ENCODE results near the gene CAVIN1. TPM values are rescaled to one million over a fixed set of nuclear protein-coding genes. Genes with fewer than 3 reads are reported as not detected.
A peak's percentile ranks its signal among the peaks of the same experiment; 100 is the strongest.
"Not testable (repeated sequence)": the region's sequence is repeated elsewhere in the genome, so short reads cannot be mapped to it uniquely, and the experiment has no call there.

The CAVIN1 gene
- polyA plus RNA-seq, 10 donors = 231 to 303 (median 258) TPM

DNA sequence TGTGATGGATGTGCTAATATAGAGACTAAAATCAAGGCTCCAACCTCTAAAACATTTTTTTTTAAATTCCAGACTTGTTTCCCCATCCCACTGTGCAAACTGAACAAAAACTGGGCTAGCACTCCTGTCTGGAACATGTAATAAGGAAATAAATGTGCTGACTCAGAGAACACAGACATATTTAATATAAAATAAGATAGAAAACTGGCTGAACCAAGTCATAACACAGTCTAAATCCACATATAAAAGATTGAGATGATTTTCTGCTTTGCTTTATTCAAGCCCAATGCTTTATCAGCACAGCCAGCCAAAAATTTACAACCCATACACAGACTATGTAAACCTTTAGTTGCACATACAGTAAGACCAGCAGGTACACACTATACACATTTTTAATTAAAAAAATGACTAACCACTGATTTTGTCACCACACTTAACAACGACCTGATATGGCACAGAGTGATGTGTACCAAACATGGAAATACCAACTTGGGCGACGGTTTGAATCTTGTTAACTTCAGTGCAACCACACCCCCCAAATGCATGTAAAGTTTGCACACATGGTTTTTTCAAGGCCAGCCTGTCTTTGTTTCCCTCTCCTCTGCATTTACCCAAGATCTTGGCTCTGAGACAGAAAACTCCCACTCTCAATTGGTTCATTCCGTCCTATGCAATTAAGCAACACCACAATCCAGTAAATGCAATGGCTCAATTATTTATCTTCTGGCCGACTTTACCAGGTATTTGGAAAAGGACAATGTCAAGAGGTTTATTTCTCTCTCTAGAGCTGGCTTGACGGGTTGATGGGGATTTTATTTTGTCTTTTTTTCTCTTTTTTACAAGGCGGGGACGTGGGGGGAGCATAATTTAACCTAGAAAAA, 36.0 kb downstream of the CAVIN1 start:
- peak in 2 of 3 donors; percentile 52 to 76 for DNase-seq

- no peak for DNase-seq
These were observed 41.2 kb downstream of the CAVIN1 start for GRCh38 chr17:42381898-42382297.

DNA sequence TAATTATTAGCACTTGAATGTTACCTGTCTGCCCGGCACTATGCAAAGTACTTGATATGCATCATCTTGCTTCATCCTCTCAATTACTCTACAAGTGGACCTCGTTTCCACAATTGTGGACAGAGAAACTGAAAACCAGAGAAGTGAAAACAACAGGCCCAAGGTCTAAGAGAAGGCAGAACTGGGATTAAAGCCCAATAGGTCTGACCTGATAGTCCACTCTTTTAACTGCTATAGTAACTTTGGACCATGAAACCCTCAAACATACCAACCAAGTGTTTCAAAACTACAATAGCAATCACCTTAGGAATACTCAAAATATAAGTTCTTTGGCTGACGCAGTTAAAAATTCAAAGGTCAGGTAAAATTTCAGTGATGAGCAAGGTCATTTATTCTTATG, 42.1 kb downstream of the CAVIN1 start:
- no peak for DNase-seq

GRCh38 chr17:42378959-42379594, 44.0 kb downstream of the CAVIN1 start:
- peak in 2 of 3 donors; percentile 69 to 84 for DNase-seq

DNA sequence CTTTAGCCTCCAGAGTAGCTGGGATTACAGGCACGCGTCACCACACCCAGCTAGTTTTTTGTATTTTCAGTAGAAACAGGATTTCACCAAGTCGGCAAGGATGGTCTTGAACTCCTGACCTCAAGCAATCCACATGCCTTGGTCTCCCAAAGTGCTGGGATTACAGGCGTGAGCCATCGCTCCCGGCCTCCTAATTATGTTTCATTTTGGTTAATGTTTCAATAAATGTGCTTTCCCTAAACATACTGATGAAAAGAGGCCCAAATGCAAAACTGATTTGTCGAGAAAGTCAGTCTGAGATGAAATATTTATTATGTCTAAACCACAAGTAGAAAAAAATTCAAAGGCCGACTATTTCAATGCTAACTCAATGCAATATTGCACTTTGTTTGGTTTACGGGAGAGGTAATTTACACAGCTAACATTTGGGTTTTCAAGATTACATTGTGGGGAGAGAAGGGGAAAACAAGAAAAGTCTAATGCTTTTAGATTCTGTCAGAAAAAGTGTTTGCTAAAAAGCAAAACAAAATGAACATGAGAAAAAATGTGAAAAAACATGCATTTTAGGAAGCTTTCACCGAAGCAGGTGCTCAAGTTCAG, 44.6 kb downstream of the CAVIN1 start:
- DNase-seq = no peak

- DNase-seq = no peak
These were observed 49.2 kb downstream of the CAVIN1 start for GRCh38 chr17:42373896-42374295.

GRCh38 chr17:42372142-42372541, 50.9 kb downstream of the CAVIN1 start:
- no peak for DNase-seq

- DNase-seq = not testable (repeated sequence)
These were observed 54.1 kb downstream of the CAVIN1 start for GRCh38 chr17:42368797-42369561.

DNA sequence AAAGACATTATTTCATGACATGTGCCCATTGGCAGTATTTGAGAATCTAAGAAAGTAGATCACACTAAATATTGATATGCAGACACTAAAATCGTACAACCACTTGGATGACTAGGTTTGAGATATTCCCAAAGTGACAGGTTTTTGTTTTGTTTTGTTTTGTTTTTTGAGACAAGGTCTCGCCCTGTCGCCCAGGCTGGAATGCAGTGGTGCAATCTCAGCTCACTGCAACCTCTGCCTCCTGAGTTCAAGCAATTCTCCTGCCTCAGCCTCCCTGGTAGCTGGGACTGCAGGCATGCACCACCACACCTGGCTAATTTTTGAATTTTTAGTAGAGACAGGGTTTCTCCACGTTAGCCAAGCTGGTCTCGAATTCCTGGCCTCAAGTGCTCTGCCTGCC, 54.7 kb downstream of the CAVIN1 start:
- DNase-seq = not testable (repeated sequence)

DNA sequence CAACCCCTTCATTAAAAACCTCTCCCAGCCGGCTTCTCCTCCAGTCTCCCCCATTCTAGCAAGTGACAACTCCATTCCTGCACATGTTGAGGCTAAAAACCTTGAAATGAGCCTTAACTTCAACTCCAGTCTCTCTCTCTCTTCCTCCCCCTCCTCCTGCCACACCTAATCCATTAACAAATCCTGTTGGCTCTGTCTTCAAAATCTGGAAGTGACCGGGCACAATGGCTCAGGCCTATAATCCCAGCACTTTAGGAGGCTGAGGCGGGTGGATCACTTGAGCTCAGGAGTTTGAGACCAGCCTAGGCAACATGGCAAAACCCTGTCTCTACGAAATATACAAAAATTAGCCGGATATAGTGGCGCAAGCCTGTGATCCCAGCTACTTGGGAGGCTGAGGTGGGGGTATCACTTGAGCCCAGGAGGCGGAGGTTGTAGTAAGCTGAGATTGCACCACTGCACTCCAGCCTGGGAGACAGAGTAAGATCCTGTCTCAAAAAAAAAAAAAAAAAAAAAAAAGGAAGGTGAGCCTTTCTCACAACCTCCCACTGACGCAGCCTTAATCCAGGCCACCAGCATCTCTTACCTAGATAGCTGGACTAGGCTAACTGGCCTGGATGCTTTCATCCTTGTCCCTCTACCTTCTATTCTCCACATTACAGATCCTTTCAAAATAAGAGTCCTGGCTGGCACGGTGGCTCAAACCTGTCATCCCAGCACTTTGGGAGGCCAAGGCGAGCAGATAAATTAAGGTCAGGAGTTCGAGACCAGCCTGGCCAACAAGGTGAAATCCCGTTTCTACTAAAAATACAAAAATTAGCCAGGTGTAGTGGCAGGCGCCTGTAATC, 56.7 kb downstream of the CAVIN1 start:
- DNase-seq = not testable (repeated sequence)

- DNase-seq = no peak
These were observed 57.9 kb downstream of the CAVIN1 start for GRCh38 chr17:42365136-42365535.

GRCh38 chr17:42363767-42364585, 59.1 kb downstream of the CAVIN1 start:
- no peak for DNase-seq

- no peak for DNase-seq
These were observed 59.8 kb downstream of the CAVIN1 start for GRCh38 chr17:42363231-42363630.

- no peak for DNase-seq
These were observed 60.7 kb downstream of the CAVIN1 start for GRCh38 chr17:42362245-42362961.

DNA sequence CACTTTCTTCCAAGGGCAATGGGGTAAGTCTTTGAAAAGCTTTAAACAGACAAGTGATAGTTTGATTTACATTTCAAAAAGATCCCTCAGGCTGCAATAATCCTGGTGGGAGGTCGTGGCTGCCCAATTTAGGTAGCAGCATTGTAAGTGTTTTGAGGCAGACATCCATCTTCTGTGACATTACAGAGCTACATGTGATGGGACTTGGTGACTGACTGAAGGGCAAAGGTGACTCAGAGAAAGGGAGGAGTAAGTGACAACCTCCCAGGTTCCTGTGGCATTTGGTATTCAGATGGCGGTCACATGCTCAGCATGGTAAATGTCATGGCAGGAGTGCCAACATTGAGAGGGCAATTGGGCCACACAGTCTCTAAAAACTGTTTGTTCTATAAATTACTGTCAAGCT, 61.3 kb downstream of the CAVIN1 start:
- no peak for DNase-seq

- peak in 1 of 3 donors; percentile 24 for DNase-seq
These were observed 62.7 kb downstream of the CAVIN1 start for GRCh38 chr17:42360388-42360787.

- DNase-seq = no peak
These were observed 63.9 kb downstream of the CAVIN1 start for GRCh38 chr17:42359133-42359532.

DNA sequence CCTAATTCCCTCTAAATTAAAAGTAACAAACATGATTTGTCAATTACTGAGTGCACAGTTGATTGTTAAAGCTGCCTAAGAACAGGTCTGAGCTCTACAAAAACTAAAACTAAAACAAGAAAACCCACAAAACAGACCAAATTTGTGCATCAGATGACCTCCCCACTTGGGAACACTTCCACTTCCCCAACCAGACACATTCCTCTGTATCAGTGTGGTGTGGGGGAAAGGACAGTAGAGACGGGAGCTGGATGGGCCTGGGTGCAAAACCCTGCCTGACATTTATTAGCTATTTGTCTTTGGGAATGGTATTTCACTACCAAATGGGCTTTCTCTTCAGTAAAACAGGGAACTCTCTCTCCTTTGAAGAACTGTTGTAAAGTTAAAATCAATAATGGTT, 64.6 kb downstream of the CAVIN1 start:
- no peak for DNase-seq

Measured in muscle of back (tissue), 11 donors.